Brain microvascular endothelial cell (primary cell): ENCODE data around the gene ZNF384.

Experiments used
- DNase-seq: peaks from one replicate; pipeline ENCODE4 v3.0.0-alpha.2; 2020
- H3K27ac ChIP-seq: fragments of 250-450 bp; sonication (Bioruptor Pico); 2 replicates; pipeline ENCODE4 v1.5.1; 2020; ENCODE audit warnings: mild to moderate bottlenecking, moderate library complexity
- H3K27me3 ChIP-seq: fragments of 250-450 bp; sonication (Bioruptor Pico); replicated peaks from 2 replicates; pipeline ENCODE4 v1.5.1; 2020; ENCODE audit warnings: mild to moderate bottlenecking
- H3K36me3 ChIP-seq: fragments of 250-450 bp; sonication (Bioruptor Pico); replicated peaks from 2 replicates; pipeline ENCODE4 v1.5.1; 2020; ENCODE audit warnings: mild to moderate bottlenecking
- H3K4me3 ChIP-seq: 2 replicates; pipeline ENCODE4 v1.5.1; 2011; ENCODE audit warnings: low read depth, mild to moderate bottlenecking, control low read depth, low read length, moderate library complexity
- in situ Hi-C: cut with HindIII; loops from 2 replicates; pipeline ENCODE4 v1.10.0; 2017; ENCODE audit warnings: low sequenced_read_pairs, low pct_ligation_motif_present
- TF ChIP-seq, protein P1 (sequence below): IDR thresholded peaks from 2 replicates; pipeline ENCODE4 v1.5.1; 2011; ENCODE audit warnings: low read depth, mild to moderate bottlenecking, moderate library complexity, low read length, control low read depth, inconsistent platforms; ENCODE audit errors: missing control alignments

Gene ZNF384

DNA sequence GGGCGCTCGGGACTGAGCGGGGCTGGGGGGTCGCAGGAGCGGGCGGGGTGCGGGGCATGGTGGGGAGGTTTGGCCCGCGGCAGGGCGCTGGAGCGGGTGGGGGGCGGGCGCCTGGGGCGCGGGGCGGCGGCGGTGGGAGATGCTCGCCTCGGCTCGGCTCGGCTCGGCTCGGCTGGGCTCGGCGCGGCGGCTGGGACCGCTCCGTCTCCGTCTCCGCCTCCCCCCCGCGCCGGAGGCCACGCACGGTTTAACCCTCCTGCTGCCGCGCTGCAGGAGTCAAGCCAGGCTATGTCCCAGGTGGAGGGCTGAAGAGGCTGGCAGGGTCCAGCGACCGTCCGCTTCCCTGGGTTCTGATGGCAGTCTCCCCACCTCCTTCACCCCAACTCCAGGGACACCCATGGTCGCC lies 11.5 kb upstream of the ZNF384 start, which contains the start of gene PIANP:
Gene PIANP, minus strand, starts transcription at position 170 of the 406 bp plus-strand sequence. CDS start 2,754 bp downstream, outside the sequence.
- TF ChIP-seq, protein P1, sequence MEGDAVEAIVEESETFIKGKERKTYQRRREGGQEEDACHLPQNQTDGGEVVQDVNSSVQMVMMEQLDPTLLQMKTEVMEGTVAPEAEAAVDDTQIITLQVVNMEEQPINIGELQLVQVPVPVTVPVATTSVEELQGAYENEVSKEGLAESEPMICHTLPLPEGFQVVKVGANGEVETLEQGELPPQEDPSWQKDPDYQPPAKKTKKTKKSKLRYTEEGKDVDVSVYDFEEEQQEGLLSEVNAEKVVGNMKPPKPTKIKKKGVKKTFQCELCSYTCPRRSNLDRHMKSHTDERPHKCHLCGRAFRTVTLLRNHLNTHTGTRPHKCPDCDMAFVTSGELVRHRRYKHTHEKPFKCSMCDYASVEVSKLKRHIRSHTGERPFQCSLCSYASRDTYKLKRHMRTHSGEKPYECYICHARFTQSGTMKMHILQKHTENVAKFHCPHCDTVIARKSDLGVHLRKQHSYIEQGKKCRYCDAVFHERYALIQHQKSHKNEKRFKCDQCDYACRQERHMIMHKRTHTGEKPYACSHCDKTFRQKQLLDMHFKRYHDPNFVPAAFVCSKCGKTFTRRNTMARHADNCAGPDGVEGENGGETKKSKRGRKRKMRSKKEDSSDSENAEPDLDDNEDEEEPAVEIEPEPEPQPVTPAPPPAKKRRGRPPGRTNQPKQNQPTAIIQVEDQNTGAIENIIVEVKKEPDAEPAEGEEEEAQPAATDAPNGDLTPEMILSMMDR, result no peak
- Histone ChIP-seq H3K27me3 (peaks cover 28% of the 10 kb centered on the region), H3K36me3 (no peaks in the 10 kb centered on the region), H3K27ac (no peak within 1 kb of the TSS), H3K4me3 (peak within 1 kb of the TSS; percentile 55)
- in situ Hi-C loops, result no loop called here
- no peak for DNase-seq

DNA sequence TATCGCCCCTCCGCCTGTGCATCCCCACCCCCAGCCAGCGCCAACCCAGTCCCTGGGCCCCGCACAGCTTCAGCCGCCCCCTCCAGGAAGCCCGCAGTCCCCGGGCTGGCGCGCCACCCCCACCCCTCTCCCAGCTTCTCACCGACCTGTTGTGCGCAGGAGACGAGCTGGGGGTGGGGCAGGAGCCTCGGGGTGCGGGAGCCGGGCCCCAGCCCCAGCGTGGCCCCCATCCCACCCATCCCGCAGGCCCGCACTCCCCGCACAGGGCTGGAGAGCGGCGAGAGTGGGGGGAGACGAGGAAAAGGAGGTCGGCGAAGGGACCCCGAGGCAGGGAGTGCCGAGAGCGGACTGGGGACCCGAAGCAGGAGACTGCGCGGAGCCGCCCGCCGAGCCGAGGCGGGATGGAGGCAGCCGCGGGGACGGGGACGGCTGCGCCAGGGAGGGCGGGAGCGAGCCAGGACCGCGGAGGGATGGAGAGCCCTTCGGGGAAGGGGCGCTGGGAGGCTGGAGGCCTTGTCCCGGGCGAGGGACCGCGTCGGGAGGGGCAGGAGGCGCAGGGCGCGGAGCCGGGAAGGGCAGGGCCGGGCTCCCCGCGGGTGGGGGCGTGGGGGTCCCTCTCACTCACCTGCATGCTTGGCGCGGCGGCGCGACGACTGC lies 10.9 kb upstream of the ZNF384 start:
- H3K36me3 ChIP-seq, result no peaks in the 10 kb centered on the region
- peak overlapping the region; percentile 55 for H3K4me3 ChIP-seq
- peaks cover 28% of the 10 kb centered on the region for H3K27me3 ChIP-seq
- DNase-seq, result no peak
- in situ Hi-C loops, result no loop called here
- TF ChIP-seq, protein P1, result no peak
- no peak overlapping the region for H3K27ac ChIP-seq

- Histone ChIP-seq H3K27me3 (peaks cover 28% of the 10 kb centered on the region), H3K4me3 (peak overlapping the region; percentile 55), H3K27ac (no peak overlapping the region), H3K36me3 (no peaks in the 10 kb centered on the region)
- TF ChIP-seq, protein P1, result no peak
- DNase-seq, result no peak
- in situ Hi-C loops, result no loop called here
These were observed 10.2 kb upstream of the ZNF384 start for GRCh38 chr12:6699259-6699988.

DNA sequence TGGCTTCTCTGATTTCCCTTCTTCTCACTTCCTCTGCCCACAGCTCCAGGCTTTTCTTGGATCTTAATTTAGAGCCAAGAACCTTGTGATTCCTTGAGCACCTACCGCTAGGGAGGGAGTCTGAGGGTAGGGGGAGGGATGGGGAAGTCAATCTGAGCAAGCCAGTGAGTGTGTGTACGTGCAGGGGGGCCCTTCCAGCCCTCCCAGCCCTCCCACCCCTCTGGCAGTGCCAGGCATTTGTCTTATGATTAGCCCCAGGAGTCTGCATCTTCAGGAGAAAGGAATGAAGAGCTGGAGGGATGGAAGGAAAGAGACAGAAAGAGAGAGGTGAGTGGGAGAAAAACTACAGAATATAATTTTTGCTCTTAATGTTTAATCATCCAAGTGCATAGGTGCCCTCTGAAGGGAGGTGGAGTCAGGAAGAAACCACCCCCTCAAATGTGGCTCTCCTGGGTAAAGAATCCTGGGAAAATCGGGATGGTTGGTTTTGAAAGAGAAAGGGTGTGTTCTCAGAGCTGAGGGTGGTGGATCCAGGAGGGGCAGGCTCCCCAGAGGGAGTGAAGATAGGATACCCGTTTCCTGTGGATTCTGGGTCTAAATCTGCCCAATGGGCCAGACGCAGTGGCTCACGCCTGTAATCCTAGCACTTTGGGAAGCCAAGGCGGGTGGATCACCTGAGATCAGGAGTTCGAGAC lies 9.3 kb upstream of the ZNF384 start:
- H3K4me3 ChIP-seq, result no peak overlapping the region
- H3K27ac ChIP-seq, result no peak overlapping the region
- in situ Hi-C loops, result no loop called here
- H3K27me3 ChIP-seq, result peaks cover 28% of the 10 kb centered on the region
- H3K36me3 ChIP-seq, result no peaks in the 10 kb centered on the region
- no peak for DNase-seq
- TF ChIP-seq, protein P1, result no peak

DNA sequence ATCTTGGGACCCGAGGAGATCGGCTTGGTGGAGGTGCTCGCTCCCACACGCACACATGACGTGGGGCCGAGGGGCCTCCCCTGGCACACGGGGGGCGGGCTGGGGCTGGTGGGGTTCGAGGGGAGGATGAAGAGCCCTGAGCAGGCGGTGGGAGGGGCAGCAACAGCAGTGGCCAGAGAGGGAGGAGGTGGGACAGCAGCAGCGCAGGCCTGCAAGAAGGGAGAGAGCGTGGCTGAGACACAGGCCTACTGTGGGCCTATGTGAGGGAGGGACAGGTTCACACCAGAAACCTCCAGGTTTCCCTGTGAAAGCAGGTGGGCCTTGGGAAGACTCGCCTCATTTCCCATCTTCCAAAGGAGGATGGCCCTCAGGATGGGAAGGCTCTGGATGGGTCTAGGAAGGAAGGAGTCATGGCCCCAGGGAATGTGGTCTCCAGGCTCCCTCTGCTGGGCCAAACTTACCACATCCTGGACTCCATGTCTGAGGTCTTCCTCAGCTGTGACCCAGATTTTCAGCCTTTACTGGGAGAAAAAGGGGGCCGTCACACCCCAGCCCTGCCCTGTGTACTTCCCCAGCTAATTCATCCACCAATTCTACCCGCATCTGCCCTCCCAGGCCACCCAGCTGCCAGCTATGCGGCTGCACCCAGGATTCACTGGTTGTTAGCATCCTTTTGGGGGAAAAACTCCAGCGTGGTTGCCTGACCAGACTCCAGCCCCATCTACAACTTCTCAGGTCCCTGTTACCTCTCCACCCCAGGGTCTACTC lies 8.6 kb upstream of the ZNF384 start:
- H3K27me3 ChIP-seq, result peaks cover 28% of the 10 kb centered on the region
- DNase-seq, result peak; percentile 52
- TF ChIP-seq, protein P1, result peak; percentile 81

More for the DNA sequence above, 8.6 kb upstream of the ZNF384 start:
- H3K4me3 ChIP-seq, result no peak overlapping the region
- no peaks in the 10 kb centered on the region for H3K36me3 ChIP-seq
- in situ Hi-C loops, result no loop called here
- H3K27ac ChIP-seq, result no peak overlapping the region
